PC-3 (cell line): ENCODE measurements around the gene HASPIN.

ENCODE experiments used
- CTCF ChIP-seq: fragments of 300-600 bp; sonication (generic); conservative IDR thresholded peaks from 2 replicates; pipeline ENCODE4 v1.5.1; 2017; ENCODE audit warnings: antibody characterized with exemption, low read depth, mild to moderate bottlenecking, low read length
- EZH2phosphoT487 ChIP-seq: fragments of 300-600 bp; sonication (generic); IDR thresholded peaks from 2 replicates; pipeline ENCODE4 v1.6.1; 2018; ENCODE audit warnings: mild to moderate bottlenecking, antibody characterized with exemption, low read length, borderline replicate concordance

- TF ChIP-seq CTCF (no peak), EZH2phosphoT487 (no peak)
These were observed 15.9 kb downstream of the HASPIN start for GRCh38 chr17:3739422-3740124.
